Activated CD8-positive, alpha-beta T cell treated with anti-CD3 and anti-CD28 coated beads, Interleukin-2, amount 10 ng/mL, durations not matched to agents 7 days and 5 days (primary cell): ENCODE results near the gene NUDT3. TPM values are rescaled to one million over a fixed set of nuclear protein-coding genes. Genes with fewer than 3 reads are reported as not detected.
"Not testable (repeated sequence)": the region's sequence is repeated elsewhere in the genome, so short reads cannot be mapped to it uniquely, and the experiment has no call there.

Source experiments
- ATAC-seq: fragments of 150-1000 bp; cut with Tn5 transposase; one replicate; pipeline ENCODE4 v1.10.0; 2021; ENCODE audit warnings: moderate library complexity
- CTCF ChIA-PET: fragments of 350-600 bp; sonication (Branson Sonifier 250); formaldehyde crosslinking; loops from one replicate; lab custom pipeline; 2021; ENCODE audit warnings: antibody characterized with exemption; lab: Charles Lee
- POLR2A ChIA-PET: fragments of 350-600 bp; sonication (Branson Sonifier 250); formaldehyde crosslinking; loops from one replicate; lab custom pipeline; 2021; ENCODE audit warnings: antibody characterized with exemption; lab: Charles Lee
- DNase-seq: peaks from one replicate; pipeline ENCODE4 v3.0.0-alpha.2; 2020
- H3K27ac Mint-ChIP-seq: one replicate; pipeline ENCODE4 v1.8.0; 2021; ENCODE audit warnings: mild to moderate bottlenecking, mixed read lengths
- H3K27me3 Mint-ChIP-seq: one replicate; pipeline ENCODE4 v1.8.0; 2021; ENCODE audit warnings: low read depth, mixed read lengths
- H3K36me3 Mint-ChIP-seq: one replicate; pipeline ENCODE4 v1.8.0; 2021; ENCODE audit warnings: low read depth, mixed read lengths
- H3K4me1 Mint-ChIP-seq: one replicate; pipeline ENCODE4 v1.8.0; 2021; ENCODE audit warnings: low read depth, mixed read lengths
- H3K4me3 Mint-ChIP-seq: one replicate; pipeline ENCODE4 v1.8.0; 2021; ENCODE audit warnings: mild to moderate bottlenecking, mixed read lengths
- H3K9me3 Mint-ChIP-seq: one replicate; pipeline ENCODE4 v1.8.0; 2022; ENCODE audit warnings: mixed read lengths; ENCODE audit not compliant: insufficient read depth
- total RNA-seq, 2 experiments: library from RNA; stranded (reverse); gene quantifications; one replicate each; pipeline ENCODE4 v1.2.3, GENCODE V29; 2021

Gene NUDT3
- total RNA-seq, 2 experiments from 2014 or later: 13.1 to 13.8 TPM

DNA sequence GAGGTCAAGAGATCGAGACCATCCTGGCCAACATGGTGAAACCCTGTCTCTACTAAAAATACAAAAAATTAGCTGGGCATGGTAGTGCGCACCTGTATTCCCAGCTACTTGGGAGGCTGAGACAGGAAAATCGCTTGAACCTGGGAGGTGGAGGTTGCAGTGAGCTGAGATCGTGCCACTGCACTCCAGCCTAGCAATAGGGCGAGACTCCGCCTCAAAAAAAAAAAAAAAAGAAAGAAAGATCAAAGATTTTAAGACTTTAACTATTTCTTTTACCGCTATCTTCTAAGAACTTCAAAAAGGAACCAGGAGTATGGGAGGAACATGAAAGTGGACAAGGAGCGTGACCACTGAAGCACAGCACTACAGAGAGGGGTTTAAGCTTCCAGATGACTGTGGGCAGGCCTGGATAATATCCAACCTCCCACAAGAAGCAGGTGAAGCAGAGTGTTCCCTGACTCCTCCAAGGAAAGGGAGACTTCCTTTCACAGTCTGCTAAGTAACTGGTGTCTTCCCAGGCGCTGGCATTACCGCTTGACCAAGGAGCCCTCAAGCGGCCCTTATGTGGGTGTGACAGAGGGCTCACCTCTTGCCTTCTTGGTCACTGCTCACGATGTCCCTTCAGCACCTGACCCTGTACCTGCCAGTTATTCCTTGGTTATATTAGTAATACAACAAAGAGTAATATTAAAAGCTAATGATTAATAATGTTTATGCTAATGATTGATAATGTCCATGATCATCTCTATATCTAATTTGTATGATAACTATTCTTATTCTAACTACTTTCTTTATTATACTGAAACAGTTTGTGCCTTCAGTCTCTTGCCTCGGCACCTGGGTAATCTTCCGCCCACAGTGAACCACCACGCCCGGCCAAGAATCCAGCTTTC is 64.9 kb downstream of the NUDT3 start:
- H3K4me1 Mint-ChIP-seq, H3K27ac Mint-ChIP-seq, H3K27me3 Mint-ChIP-seq, H3K9me3 Mint-ChIP-seq, H3K4me3 Mint-ChIP-seq, ATAC-seq, DNase-seq: not testable (repeated sequence)
- peaks cover 11% of the 10 kb centered on the region for H3K36me3 Mint-ChIP-seq
- ChIA-PET CTCF (interaction anchor here (0.7 to 0.8 kb wide), 2 partner anchors 48 to 163 kb away, joined by 3 read pairs; no protein-coding TSS in a partner anchor), POLR2A (interaction anchor here (0.6 kb wide), 1 partner anchor 59 kb away, joined by 3 read pairs; no protein-coding TSS in a partner anchor)

DNA sequence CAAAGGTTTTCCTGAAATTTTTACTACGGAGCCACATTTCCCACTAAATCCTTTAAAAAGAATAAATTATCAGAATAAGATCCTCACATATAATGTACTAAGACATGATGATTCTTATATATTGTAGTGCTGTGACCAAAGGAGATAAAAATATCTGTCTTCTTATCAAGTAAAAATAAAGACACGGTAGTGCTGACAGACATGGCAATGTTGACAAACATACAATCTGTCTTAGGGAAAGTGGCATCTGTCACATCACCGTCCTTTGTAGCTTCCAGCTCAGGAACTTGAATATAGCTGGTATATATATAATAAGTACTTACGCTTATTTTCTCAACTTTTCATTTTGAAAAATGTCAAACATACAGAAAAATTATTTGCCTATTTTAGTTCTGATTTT is 66.8 kb downstream of the NUDT3 start:
- ChIA-PET POLR2A (no interaction called here), CTCF (interaction anchor here (1.1 kb wide), 1 partner anchor 135 kb away, joined by 3 read pairs; no protein-coding TSS in a partner anchor)

DNA sequence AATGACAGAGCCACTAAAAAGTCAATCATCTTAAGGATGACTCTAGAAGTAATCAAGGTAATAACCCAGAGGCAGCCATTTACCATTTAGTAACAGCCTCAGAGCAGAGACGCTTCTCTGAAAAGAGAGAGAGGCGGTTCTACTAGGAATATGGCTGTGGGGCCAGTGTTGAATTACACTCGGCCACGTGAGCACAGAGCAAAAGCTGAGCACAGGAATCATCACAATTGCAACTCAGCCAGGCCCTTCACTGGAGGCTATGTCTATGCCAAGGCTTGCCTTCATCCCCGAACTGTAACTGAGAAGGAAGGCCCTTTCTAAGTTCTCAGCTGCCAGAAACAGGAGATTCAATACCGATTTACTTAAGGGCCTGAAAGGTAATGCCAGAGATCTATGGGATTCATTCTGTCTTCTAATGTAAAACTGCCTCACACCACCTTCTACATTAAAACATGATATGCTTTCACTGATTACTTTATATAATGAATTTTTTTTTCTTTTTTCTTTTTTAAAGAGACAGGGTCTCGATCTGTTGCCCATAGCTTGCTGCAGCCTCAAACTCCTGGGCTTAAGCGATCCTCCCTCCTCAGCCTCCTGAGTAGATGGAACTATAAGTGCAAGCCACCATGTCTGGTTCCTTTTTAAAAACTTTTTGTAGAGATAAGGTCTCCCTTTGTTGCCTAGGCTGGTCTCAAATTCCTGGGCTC is 67.6 kb downstream of the NUDT3 start:
- no peak overlapping the region for H3K27ac Mint-ChIP-seq
- ATAC-seq: no peak
- CTCF ChIA-PET: no interaction called here

More for the DNA sequence above, 66.8 kb downstream of the NUDT3 start:
- Mint-ChIP-seq H3K36me3 (peaks cover 8% of the 10 kb centered on the region), H3K4me3 (no peak overlapping the region), H3K4me1 (peaks cover 4% of the 10 kb centered on the region), H3K27me3 (no peaks in the 10 kb centered on the region), H3K27ac (no peak overlapping the region), H3K9me3 (no peaks in the 10 kb centered on the region)
- ATAC-seq (no peak), DNase-seq (no peak)

DNA sequence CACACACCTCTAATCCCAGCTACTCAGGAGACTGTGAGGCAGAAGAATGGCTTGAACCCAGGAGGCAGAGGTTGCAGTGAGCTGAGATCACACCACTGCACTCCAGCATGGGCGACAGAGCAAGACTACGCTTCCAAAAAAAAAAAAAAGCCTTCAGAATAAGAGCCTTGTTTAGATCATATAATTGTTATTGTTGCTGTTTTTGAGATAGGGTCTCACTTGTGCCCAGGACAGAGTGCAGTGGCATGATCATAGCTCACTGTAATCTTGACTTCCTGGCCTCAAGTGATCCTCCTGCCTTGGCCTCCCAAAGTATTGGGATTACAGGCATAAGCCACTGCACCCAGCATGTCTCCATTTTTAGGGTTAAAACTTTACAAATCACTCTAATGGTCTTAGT is 68.2 kb downstream of the NUDT3 start:
- H3K36me3 Mint-ChIP-seq, CTCF ChIA-PET, H3K27ac Mint-ChIP-seq, DNase-seq, H3K4me1 Mint-ChIP-seq, H3K9me3 Mint-ChIP-seq, H3K4me3 Mint-ChIP-seq, ATAC-seq, H3K27me3 Mint-ChIP-seq: not testable (repeated sequence)
- POLR2A ChIA-PET: interaction anchor here (1.0 kb wide), 1 partner anchor 75 kb away, joined by 6 read pairs; the partner anchor contains the start of gene SMIM29

More for the DNA sequence above, 67.6 kb downstream of the NUDT3 start:
- H3K36me3 Mint-ChIP-seq: peaks cover 6% of the 10 kb centered on the region
- H3K9me3 Mint-ChIP-seq: no peaks in the 10 kb centered on the region
- H3K4me1 Mint-ChIP-seq: peaks cover under 1% of the 10 kb centered on the region
- H3K4me3 Mint-ChIP-seq: no peak overlapping the region
- POLR2A ChIA-PET: interaction anchor here (1.0 kb wide), 1 partner anchor 76 kb away, joined by 6 read pairs; the partner anchor contains the start of gene SMIM29
- H3K27me3 Mint-ChIP-seq: no peaks in the 10 kb centered on the region
- no peak for DNase-seq

DNA sequence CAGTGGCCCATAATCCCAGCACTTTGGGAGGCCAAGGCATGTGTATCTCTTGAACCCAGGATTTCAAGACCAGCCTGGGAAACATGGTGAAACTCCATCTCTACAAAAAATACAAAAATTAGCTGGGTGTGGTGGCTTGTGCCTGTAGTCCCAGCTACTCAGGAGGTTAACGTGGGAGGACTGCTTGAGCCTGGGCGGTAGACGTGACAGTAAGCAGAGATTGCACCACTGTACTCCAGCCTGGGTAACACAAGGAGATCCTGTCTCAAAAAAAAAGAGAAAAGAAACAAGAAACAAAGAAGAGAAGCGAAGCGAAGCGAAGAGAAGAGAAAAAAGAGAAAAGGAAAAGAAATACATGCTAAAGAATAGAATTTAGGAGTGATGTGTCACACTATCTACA is 69.2 kb downstream of the NUDT3 start:
- H3K4me1 Mint-ChIP-seq: peaks cover 5% of the 10 kb centered on the region
- CTCF ChIA-PET: no interaction called here
- H3K36me3 Mint-ChIP-seq: peaks cover 4% of the 10 kb centered on the region
- no peaks in the 10 kb centered on the region for H3K27me3 Mint-ChIP-seq
- DNase-seq: no peak
- H3K27ac Mint-ChIP-seq: no peak overlapping the region
- no peaks in the 10 kb centered on the region for H3K9me3 Mint-ChIP-seq
- POLR2A ChIA-PET: no interaction called here
- no peak overlapping the region for H3K4me3 Mint-ChIP-seq
- ATAC-seq: no peak

DNA sequence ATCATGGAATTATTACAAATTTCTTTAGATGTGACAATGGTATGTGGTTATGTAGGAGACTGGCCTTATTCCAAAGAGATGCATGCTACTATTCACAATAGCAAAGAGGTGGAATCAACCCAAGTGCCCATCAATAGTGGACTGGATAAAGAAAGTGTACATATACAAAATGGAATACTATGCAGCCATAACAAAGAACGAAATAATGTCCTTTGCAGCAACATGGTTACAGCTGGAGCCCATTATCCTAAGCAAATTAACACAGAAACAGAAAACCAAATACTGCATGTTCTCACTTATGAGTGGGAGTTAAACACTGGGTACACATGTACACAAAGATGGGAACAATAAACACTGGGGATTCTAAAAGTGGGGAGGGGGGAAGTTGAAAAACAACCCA is 69.7 kb downstream of the NUDT3 start:
- ATAC-seq (no peak), DNase-seq (no peak)
- Mint-ChIP-seq H3K36me3 (peaks cover 4% of the 10 kb centered on the region), H3K27me3 (no peaks in the 10 kb centered on the region), H3K4me1 (peaks cover 7% of the 10 kb centered on the region), H3K9me3 (no peaks in the 10 kb centered on the region), H3K27ac (no peak overlapping the region), H3K4me3 (no peak overlapping the region)
- CTCF ChIA-PET: no interaction called here
- POLR2A ChIA-PET: no interaction called here

DNA sequence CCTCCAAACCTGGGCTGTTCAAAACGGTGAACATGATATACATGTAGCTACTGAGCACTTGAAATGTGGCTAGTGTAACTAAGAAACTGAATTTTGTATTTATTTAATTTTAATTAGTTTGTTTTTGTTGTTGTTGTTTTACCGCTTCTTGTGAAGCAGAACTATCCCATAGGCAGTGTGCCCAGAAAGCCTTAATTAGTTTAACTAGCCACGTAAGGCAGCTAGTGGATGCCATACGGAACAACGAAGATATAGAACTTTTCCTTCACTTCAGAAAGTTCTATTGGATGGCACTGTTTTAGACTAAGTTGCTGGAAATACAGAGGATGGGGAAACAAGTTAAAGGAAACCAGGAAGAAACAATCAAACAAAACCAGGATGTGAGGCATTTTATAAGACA is 70.6 kb downstream of the NUDT3 start:
- H3K9me3 Mint-ChIP-seq: no peaks in the 10 kb centered on the region
- POLR2A ChIA-PET: no interaction called here
- CTCF ChIA-PET: no interaction called here

DNA sequence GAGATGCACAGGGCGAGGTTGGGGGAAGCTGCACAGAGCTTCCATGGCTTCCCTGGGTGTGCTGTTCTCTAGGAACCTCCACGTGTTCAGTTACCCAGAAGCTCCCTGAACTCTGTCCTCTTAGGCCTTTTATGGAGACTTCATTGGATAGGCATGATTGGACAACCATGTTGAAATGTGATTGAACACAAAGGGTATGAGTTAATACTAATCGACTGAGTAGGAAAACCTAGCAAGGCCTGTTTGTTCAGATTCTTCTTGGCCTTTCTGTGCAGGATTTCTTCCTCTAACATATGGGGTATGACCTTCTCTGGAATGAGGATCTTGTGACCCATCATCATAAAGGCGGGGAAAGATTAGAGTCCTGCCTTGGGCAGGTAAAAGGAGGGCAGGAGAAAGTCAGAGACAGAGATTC is 73.0 kb downstream of the NUDT3 start:
- peaks cover 4% of the 10 kb centered on the region for H3K36me3 Mint-ChIP-seq

More for the DNA sequence above, 70.6 kb downstream of the NUDT3 start:
- H3K36me3 Mint-ChIP-seq: peaks cover 4% of the 10 kb centered on the region
- no peak overlapping the region for H3K4me3 Mint-ChIP-seq
- ATAC-seq: no peak
- H3K27ac Mint-ChIP-seq: no peak overlapping the region
- DNase-seq: no peak
- H3K27me3 Mint-ChIP-seq: no peaks in the 10 kb centered on the region
- peaks cover 11% of the 10 kb centered on the region for H3K4me1 Mint-ChIP-seq

DNA sequence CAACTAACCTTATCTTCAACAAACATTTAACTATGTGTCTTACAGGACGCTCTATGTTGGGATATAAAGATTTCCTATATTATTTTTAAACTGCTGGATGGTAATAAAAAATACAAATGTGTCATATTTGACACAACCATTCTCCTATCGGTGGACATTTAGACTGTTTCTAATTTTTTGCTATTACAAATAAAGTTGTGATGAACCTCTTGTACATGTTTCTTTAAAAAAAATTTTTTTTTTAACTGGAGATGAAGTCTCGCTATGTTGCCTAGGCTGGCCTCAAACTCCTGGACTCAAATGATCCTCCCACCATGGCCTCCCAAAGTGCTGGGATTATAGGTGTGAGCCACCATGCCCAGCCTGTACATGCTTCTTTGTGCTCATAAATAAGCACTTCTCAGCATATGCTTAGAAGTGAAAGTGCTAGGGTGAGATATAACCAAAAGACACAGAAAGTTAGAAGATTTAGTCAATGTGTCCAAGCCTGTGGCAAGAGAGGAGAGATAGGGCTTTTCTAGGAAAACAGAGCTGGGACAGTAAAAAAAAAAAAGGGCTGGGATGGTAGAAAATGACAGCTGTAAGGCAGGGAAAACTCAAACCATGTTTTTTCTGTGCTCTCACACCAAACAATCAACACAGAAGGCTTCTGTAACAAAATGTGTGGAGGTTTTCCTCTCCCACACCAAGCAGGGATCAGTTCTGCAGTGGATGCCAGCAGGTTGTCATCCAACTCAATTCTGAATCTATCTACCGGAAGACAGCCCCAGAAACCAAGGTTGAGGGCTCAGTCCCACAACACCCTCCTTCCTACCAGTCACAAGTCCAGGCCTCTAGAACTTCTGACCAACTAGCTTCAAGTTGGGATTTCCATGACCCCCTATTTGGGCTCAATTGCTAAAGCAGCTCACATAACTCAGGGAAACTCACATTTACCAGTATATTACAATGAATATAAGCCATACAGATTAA is 73.7 kb downstream of the NUDT3 start:
- Mint-ChIP-seq H3K4me1 (peaks cover 34% of the 10 kb centered on the region), H3K36me3 (peaks cover 4% of the 10 kb centered on the region), H3K27ac (no peak overlapping the region), H3K4me3 (no peak overlapping the region), H3K27me3 (no peaks in the 10 kb centered on the region), H3K9me3 (no peaks in the 10 kb centered on the region)
- ATAC-seq (no peak), DNase-seq (no peak)
- ChIA-PET CTCF (interaction anchor here (0.8 kb wide), 1 partner anchor 69 kb away, joined by 3 read pairs; no protein-coding TSS in a partner anchor), POLR2A (no interaction called here)

More for the DNA sequence above, 73.0 kb downstream of the NUDT3 start:
- POLR2A ChIA-PET: no interaction called here
- Mint-ChIP-seq H3K4me1 (peaks cover 34% of the 10 kb centered on the region), H3K27ac (no peak overlapping the region), H3K4me3 (no peak overlapping the region), H3K9me3 (no peaks in the 10 kb centered on the region), H3K27me3 (no peaks in the 10 kb centered on the region)
- no peak for DNase-seq
- CTCF ChIA-PET: interaction anchor here (0.8 kb wide), 1 partner anchor 70 kb away, joined by 3 read pairs; no protein-coding TSS in a partner anchor
- no peak for ATAC-seq

DNA sequence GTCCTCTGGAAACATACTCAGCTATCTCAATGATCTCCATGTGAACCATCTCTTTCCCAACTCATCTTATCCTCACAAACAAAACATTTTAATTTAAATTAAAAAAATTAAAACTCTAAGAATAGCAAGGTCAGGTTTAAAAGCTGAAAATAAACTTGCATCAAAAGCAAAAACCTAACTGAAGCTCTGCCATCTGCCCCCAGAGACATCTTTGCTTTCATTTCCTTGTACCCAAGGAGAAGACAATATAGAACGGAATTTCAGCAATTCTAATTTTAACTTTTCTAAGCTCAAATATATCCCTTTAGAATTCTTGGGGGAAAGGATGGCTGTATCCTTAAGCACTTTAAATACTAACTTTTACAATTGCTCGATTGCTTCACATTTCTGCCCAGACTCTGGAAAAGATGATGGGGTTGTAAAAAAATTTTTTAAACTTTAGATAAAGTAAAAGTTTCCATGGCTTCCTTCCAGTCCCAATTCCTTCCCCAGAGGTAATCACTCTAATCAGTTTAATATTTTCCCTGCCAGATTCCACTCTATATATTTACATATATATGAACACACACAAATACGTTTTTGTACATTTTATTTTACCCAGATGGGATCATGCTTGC is 74.5 kb downstream of the NUDT3 start:
- no peak overlapping the region for H3K4me3 Mint-ChIP-seq
- CTCF ChIA-PET: no interaction called here

DNA sequence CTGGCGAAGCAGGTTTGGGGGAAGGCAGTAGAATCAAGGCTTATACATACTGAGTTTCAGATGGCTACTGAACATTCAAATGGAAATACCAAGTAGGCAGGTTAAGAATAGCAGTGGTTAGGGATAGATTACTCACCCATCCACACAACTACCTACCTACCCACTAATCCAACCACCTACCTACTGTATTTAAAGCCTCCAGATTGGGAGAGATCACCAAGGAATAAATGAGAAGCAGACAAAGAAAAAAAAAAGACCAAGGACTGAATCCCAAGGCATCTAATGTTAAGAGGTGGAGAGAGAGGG is 75.3 kb downstream of the NUDT3 start:
- Mint-ChIP-seq H3K27ac (no peak overlapping the region), H3K4me3 (no peak overlapping the region), H3K4me1 (peaks cover 35% of the 10 kb centered on the region), H3K9me3 (no peaks in the 10 kb centered on the region), H3K36me3 (no peaks in the 10 kb centered on the region), H3K27me3 (no peaks in the 10 kb centered on the region)
- ChIA-PET CTCF (no interaction called here), POLR2A (no interaction called here)
- DNase-seq (no peak), ATAC-seq (no peak)

More for the DNA sequence above, 74.5 kb downstream of the NUDT3 start:
- no peak overlapping the region for H3K27ac Mint-ChIP-seq
- H3K27me3 Mint-ChIP-seq: no peaks in the 10 kb centered on the region
- DNase-seq (no peak), ATAC-seq (no peak)
- POLR2A ChIA-PET: no interaction called here
- peaks cover 4% of the 10 kb centered on the region for H3K36me3 Mint-ChIP-seq
- no peaks in the 10 kb centered on the region for H3K9me3 Mint-ChIP-seq
- peaks cover 35% of the 10 kb centered on the region for H3K4me1 Mint-ChIP-seq
